Fibroblast of peridontal ligament (primary cell): ENCODE results near the gene NFIC.
"Not testable (repeated sequence)": the region's sequence is repeated elsewhere in the genome, so short reads cannot be mapped to it uniquely, and the experiment has no call there.

Source experiments
- DNase-seq: peaks from one replicate; pipeline ENCODE4 v3.0.0-alpha.2; 2010; ENCODE audit errors: extremely low read depth

NFIC gene

GRCh38 chr19:3491396-3492119 lies 125.2 kb downstream of the NFIC start:
- no peak for DNase-seq

- no peak for DNase-seq
Observed at GRCh38 chr19:3492131-3492839, 125.9 kb downstream of the NFIC start.

GRCh38 chr19:3492919-3493318 lies 126.5 kb downstream of the NFIC start:
- no peak for DNase-seq

GRCh38 chr19:3493651-3494050 lies 127.3 kb downstream of the NFIC start:
- DNase-seq, result no peak

GRCh38 chr19:3494051-3494450 lies 127.7 kb downstream of the NFIC start:
- no peak for DNase-seq

- no peak for DNase-seq
Observed at GRCh38 chr19:3494559-3494958, 128.2 kb downstream of the NFIC start.

GRCh38 chr19:3496392-3497273 lies 130.2 kb downstream of the NFIC start:
- DNase-seq, result no peak

GRCh38 chr19:3497757-3498520 lies 131.6 kb downstream of the NFIC start:
- no peak for DNase-seq

GRCh38 chr19:3499738-3500428 lies 133.5 kb downstream of the NFIC start:
- no peak for DNase-seq

- peak; percentile 97 for DNase-seq
Observed at GRCh38 chr19:3500429-3501101, 134.2 kb downstream of the NFIC start, which contains the start of gene DOHH. DOHH (minus strand) TSS chr19:3500674; CDS start chr19:3496814, 3,860 bp downstream.

- no peak for DNase-seq
Observed at GRCh38 chr19:3501780-3502179, 135.4 kb downstream of the NFIC start.

- no peak for DNase-seq
Observed at GRCh38 chr19:3503036-3503572, 136.7 kb downstream of the NFIC start.

GRCh38 chr19:3504735-3505134 lies 138.4 kb downstream of the NFIC start:
- DNase-seq, result no peak

- DNase-seq, result peak; percentile 97
Observed at GRCh38 chr19:3505598-3506383, 139.4 kb downstream of the NFIC start, which contains the start of gene FZR1. FZR1 (plus strand) TSS chr19:3506311; CDS start chr19:3522990, 16,679 bp downstream.

- no peak for DNase-seq
Observed at GRCh38 chr19:3506384-3507340, 140.3 kb downstream of the NFIC start.

- no peak for DNase-seq
Observed at GRCh38 chr19:3507371-3508120, 141.2 kb downstream of the NFIC start.

GRCh38 chr19:3508121-3508661 lies 141.8 kb downstream of the NFIC start:
- DNase-seq, result not testable (repeated sequence)
